ENCODE data around the gene ANKS1A.

Gene ANKS1A

GRCh38 chr6:35078226-35078850, 189.3 kb downstream of the ANKS1A start:
- no peaks in the 10 kb centered on the region for H3K27me3 Mint-ChIP-seq
- no peak overlapping the region for H3K27ac Mint-ChIP-seq
- H3K36me3 Mint-ChIP-seq (ENCODE audit: low read depth), result peaks cover 10% of the 10 kb centered on the region
- peaks cover 2% of the 10 kb centered on the region for H3K4me1 Mint-ChIP-seq (ENCODE audit: low read depth)
- H3K4me3 Mint-ChIP-seq, result no peak overlapping the region
- H3K9me3 Mint-ChIP-seq, result no peaks in the 10 kb centered on the region

- Mint-ChIP-seq H3K27ac (no peak overlapping the region), H3K27me3 (no peaks in the 10 kb centered on the region), H3K4me3 (no peak overlapping the region), H3K9me3 (no peaks in the 10 kb centered on the region), H3K4me1 (ENCODE audit: low read depth) (peaks cover 2% of the 10 kb centered on the region), H3K36me3 (ENCODE audit: low read depth) (peaks cover 10% of the 10 kb centered on the region)
These were observed 189.8 kb downstream of the ANKS1A start for GRCh38 chr6:35078896-35079295.

GRCh38 chr6:35079311-35080000, 190.4 kb downstream of the ANKS1A start:
- peaks cover 2% of the 10 kb centered on the region for H3K4me1 Mint-ChIP-seq (ENCODE audit: low read depth)
- H3K36me3 Mint-ChIP-seq (ENCODE audit: low read depth), result peaks cover 10% of the 10 kb centered on the region
- no peaks in the 10 kb centered on the region for H3K9me3 Mint-ChIP-seq
- no peaks in the 10 kb centered on the region for H3K27me3 Mint-ChIP-seq
- H3K4me3 Mint-ChIP-seq, result no peak overlapping the region
- H3K27ac Mint-ChIP-seq, result no peak overlapping the region

- no peaks in the 10 kb centered on the region for H3K27me3 Mint-ChIP-seq
- H3K27ac Mint-ChIP-seq, result no peak overlapping the region
- H3K4me3 Mint-ChIP-seq, result no peak overlapping the region
- peaks cover 12% of the 10 kb centered on the region for H3K36me3 Mint-ChIP-seq (ENCODE audit: low read depth)
- peaks cover 2% of the 10 kb centered on the region for H3K4me1 Mint-ChIP-seq (ENCODE audit: low read depth)
- H3K9me3 Mint-ChIP-seq, result no peaks in the 10 kb centered on the region
These were observed 191.1 kb downstream of the ANKS1A start for GRCh38 chr6:35080016-35080680.

- Mint-ChIP-seq H3K4me1 (ENCODE audit: low read depth) (peaks cover 2% of the 10 kb centered on the region), H3K27me3 (no peaks in the 10 kb centered on the region), H3K36me3 (ENCODE audit: low read depth) (peaks cover 13% of the 10 kb centered on the region), H3K27ac (no peak overlapping the region), H3K4me3 (no peak overlapping the region), H3K9me3 (no peaks in the 10 kb centered on the region)
These were observed 191.9 kb downstream of the ANKS1A start for GRCh38 chr6:35080821-35081425.

- peaks cover 18% of the 10 kb centered on the region for H3K36me3 Mint-ChIP-seq (ENCODE audit: low read depth)
- H3K4me3 Mint-ChIP-seq, result no peak overlapping the region
- peaks cover 2% of the 10 kb centered on the region for H3K4me1 Mint-ChIP-seq (ENCODE audit: low read depth)
- no peak overlapping the region for H3K27ac Mint-ChIP-seq
- no peaks in the 10 kb centered on the region for H3K27me3 Mint-ChIP-seq
- H3K9me3 Mint-ChIP-seq, result no peaks in the 10 kb centered on the region
These were observed 192.4 kb downstream of the ANKS1A start for GRCh38 chr6:35081426-35081851.

- H3K9me3 Mint-ChIP-seq, result no peaks in the 10 kb centered on the region
- H3K4me3 Mint-ChIP-seq, result no peak overlapping the region
- H3K36me3 Mint-ChIP-seq (ENCODE audit: low read depth), result peaks cover 22% of the 10 kb centered on the region
- no peak overlapping the region for H3K27ac Mint-ChIP-seq
- H3K4me1 Mint-ChIP-seq (ENCODE audit: low read depth), result peaks cover 2% of the 10 kb centered on the region
- no peaks in the 10 kb centered on the region for H3K27me3 Mint-ChIP-seq
These were observed 193.1 kb downstream of the ANKS1A start for GRCh38 chr6:35082046-35082732.

GRCh38 chr6:35082733-35083403, 193.8 kb downstream of the ANKS1A start:
- Mint-ChIP-seq H3K4me1 (ENCODE audit: low read depth) (peaks cover 2% of the 10 kb centered on the region), H3K27ac (no peak overlapping the region), H3K9me3 (no peaks in the 10 kb centered on the region), H3K36me3 (ENCODE audit: low read depth) (peaks cover 22% of the 10 kb centered on the region), H3K4me3 (no peak overlapping the region), H3K27me3 (no peaks in the 10 kb centered on the region)

GRCh38 chr6:35083507-35083906, 194.5 kb downstream of the ANKS1A start:
- H3K4me3 Mint-ChIP-seq, result no peak overlapping the region
- H3K9me3 Mint-ChIP-seq, result no peaks in the 10 kb centered on the region
- H3K27ac Mint-ChIP-seq, result no peak overlapping the region
- no peaks in the 10 kb centered on the region for H3K27me3 Mint-ChIP-seq
- H3K36me3 Mint-ChIP-seq (ENCODE audit: low read depth), result peaks cover 22% of the 10 kb centered on the region
- peaks cover 2% of the 10 kb centered on the region for H3K4me1 Mint-ChIP-seq (ENCODE audit: low read depth)

GRCh38 chr6:35084041-35084491, 195.0 kb downstream of the ANKS1A start:
- Mint-ChIP-seq H3K27ac (no peak overlapping the region), H3K4me1 (ENCODE audit: low read depth) (peaks cover 2% of the 10 kb centered on the region), H3K4me3 (no peak overlapping the region), H3K36me3 (ENCODE audit: low read depth) (peaks cover 22% of the 10 kb centered on the region), H3K9me3 (no peaks in the 10 kb centered on the region), H3K27me3 (no peaks in the 10 kb centered on the region)

- H3K36me3 Mint-ChIP-seq (ENCODE audit: low read depth), result peaks cover 23% of the 10 kb centered on the region
- no peak overlapping the region for H3K27ac Mint-ChIP-seq
- no peaks in the 10 kb centered on the region for H3K9me3 Mint-ChIP-seq
These were observed 195.6 kb downstream of the ANKS1A start for GRCh38 chr6:35084511-35085203.

GRCh38 chr6:35085359-35086281, 196.6 kb downstream of the ANKS1A start:
- Mint-ChIP-seq H3K4me1 (ENCODE audit: low read depth) (peaks cover 2% of the 10 kb centered on the region), H3K27ac (no peak overlapping the region), H3K36me3 (ENCODE audit: low read depth) (peaks cover 25% of the 10 kb centered on the region), H3K27me3 (no peaks in the 10 kb centered on the region), H3K4me3 (no peak overlapping the region), H3K9me3 (no peaks in the 10 kb centered on the region)

More at GRCh38 chr6:35084511-35085203, 195.6 kb downstream of the ANKS1A start:
- no peaks in the 10 kb centered on the region for H3K27me3 Mint-ChIP-seq
- H3K4me1 Mint-ChIP-seq (ENCODE audit: low read depth), result peaks cover 2% of the 10 kb centered on the region
- H3K4me3 Mint-ChIP-seq, result no peak overlapping the region

- Mint-ChIP-seq H3K4me1 (ENCODE audit: low read depth) (peaks cover 2% of the 10 kb centered on the region), H3K27me3 (no peaks in the 10 kb centered on the region), H3K27ac (no peak overlapping the region), H3K4me3 (no peak overlapping the region), H3K9me3 (no peaks in the 10 kb centered on the region), H3K36me3 (ENCODE audit: low read depth) (peaks cover 24% of the 10 kb centered on the region)
These were observed 197.2 kb downstream of the ANKS1A start for GRCh38 chr6:35086282-35086632.

All from stimulated activated naive CD8-positive, alpha-beta T cell treated with anti-CD3 and anti-CD28 coated beads, Interleukin-15, Interleukin-2, amounts not matched to agents 100 ng/mL and 50 ng/mL, for 24 hours (primary cell).